Fibroblast of upper back skin (primary cell): ENCODE results near the gene P3R3URF.

Experiments used
- DNase-seq: peaks from one replicate; pipeline ENCODE4 v3.0.0-alpha.2; 2013

The P3R3URF gene

DNA sequence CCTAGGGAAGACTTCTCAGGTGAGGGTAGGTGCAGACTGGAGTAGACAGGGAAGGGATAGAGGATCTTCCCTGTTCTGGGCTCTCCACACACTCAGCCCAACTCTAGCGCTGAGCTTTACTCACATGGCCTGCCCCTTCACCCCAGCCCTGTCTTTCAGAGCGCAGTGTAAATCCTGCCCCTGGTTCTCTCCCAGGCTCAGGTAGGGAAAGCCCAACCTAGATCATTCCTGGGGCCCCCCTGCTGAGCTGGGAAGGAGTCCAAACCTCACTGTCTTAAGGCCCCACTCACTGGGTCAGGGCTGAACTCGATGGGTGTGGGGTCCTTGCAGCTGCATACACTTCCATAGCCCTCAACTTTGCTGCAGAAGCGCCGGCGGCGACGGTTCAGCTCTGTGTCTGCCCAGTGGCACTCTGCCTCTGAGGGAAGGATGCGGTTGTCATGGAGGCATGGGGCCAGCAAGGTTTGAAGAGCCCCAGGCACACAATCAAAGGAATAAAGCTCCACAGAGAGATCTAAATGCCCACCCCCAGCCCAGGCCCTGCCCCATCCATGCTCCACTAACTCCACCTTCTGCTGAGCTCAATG is 17.8 kb upstream of the P3R3URF start:
- no peak for DNase-seq

GRCh38 chr1:46193285-46193684 is 17.0 kb upstream of the P3R3URF start:
- no peak for DNase-seq

DNA sequence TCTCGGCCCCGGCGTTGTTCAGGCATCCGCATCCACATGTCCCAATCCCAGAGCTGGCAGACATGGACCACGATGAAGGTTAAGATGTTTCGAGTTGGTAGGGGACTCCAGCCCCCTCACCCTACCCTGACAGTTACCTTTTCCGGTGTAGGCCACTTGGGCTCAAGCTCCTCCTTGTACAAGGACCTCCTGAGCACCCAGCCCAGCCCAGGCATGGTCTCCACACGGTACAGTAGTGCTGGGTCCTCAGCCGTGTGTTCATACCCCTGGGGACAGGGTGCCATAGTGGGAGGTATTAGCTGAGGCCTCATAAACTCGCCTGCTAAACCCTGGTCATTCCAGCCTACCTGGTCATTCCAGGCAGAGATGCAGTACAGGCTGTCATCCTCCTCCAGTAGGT is 15.9 kb upstream of the P3R3URF start:
- no peak for DNase-seq

GRCh38 chr1:46191033-46191701 is 14.9 kb upstream of the P3R3URF start:
- DNase-seq: no peak

GRCh38 chr1:46190539-46190938 is 14.3 kb upstream of the P3R3URF start:
- DNase-seq: no peak

DNA sequence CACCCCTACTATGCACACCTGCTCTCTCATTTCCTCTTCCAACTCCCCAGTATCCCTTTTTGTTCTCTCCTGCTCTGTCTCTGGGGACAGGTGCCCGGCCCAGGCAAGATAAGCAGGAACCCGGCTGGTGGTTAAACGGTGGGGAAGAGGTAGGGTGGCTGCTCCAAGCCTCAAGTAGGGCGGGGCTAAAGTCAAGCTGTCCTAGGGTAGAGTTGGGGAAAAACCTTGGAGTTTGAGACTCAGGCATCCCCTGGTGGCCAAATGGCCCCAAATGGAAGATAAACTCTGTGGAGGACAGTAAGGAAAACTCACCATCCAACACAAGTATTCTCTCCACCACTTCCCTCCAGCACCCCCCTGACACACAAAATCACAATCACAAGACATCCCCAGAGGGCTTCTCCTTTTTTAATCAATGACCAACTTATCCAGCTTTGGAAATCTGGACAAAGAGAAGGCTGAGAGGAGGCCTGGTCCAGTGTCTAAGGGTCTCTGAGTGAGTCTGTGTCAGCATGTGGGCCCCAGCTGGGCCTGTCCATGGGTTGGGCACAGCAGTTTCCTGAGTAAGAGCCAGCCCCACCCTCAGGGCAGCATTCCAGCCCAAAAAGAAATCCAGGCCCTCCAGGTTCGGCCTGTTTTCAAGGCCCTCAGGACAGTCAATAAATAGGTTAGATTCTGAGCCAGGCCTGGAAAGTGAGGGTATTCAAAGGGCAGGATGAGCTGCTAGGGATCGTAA is 12.2 kb upstream of the P3R3URF start:
- no peak for DNase-seq

- DNase-seq: no peak
Observed at GRCh38 chr1:46187106-46187869, 11.0 kb upstream of the P3R3URF start.

- no peak for DNase-seq
Observed at GRCh38 chr1:46186076-46186475, 9.8 kb upstream of the P3R3URF start.

- no peak for DNase-seq
Observed at GRCh38 chr1:46184920-46185658, 8.8 kb upstream of the P3R3URF start.

- DNase-seq: no peak
Observed at GRCh38 chr1:46183926-46184557, 7.8 kb upstream of the P3R3URF start.

DNA sequence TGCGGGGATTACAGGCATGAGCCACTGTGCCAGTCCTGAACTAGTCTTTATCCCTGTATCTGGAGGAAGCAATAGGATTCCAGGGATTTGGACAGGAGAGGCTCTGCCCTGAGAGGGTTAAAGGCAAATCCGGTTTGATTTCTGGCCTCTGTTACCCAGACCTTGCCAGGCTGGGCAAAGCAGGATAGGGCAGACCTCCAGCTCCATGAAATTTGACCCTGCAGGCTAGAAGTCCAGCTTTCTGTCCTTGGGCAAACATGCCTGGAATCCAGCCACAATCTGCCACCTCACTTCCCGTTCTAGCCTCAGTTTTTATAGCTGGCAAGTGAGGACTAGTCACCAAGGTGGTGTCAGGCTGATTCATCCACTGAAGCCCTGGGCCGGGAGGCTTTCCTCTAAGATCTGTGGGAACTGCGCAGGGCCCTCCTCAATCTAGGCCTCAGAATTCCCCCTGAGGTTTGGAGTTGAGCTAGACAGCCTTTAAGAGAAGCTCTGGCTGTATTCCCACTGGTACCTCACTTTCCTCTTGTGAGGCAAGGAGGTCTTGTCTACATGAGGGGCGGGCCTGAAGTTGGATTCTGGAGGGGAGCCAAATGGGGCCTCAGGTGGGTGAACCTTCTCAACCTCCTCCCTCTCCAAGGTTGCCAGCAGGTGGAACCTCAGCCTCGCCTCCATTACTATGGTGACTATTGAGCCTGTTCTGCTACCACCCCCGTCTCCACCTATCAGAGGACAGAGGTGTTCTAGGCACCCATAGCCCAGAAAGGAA is 7.0 kb upstream of the P3R3URF start:
- peak; percentile 79 for DNase-seq

DNA sequence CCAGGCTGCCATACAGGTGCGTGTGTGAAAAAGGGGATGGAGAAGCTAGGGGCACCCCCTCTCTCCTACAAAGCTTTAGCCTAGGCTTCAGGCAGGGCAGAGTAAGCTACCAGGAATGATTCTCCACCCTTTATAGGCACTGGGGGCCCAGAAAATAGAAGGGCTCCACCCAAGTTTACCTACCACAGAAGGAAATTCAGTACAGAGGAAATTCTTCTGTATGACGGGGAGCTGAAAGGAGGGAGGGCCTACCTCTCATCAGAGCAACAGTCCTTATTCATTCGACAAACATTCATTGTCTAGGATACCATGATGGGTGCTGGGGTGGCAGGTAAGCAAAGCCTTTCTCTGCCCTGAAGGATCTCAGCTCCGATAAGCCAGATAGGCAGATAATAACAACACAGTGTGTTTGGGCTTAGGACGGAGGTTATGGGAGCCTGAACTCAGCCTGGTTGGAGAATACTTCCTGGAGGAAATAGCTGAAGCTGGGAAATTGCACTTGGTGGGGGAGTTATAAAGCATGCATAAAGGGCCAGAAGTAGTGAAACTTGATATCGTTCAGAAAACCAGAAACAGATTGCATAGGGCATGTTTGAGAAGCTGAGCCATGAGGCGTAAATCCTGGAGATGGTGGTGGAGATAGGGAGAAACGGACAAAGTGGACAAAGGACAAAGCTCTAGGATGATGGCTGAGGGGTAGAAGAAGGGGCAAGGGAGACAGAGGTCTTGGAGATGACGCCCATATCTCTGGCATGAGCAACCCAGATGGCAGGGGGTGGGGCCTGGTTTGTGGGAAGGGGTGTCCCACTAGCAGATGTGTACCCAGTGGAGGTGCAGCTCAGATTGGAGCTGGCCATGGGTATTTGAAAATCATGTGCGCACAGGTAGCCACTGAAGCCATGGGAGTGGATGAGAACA is 5.3 kb upstream of the P3R3URF start:
- DNase-seq: peak; percentile 63

GRCh38 chr1:46180082-46180616 is 3.9 kb upstream of the P3R3URF start:
- no peak for DNase-seq

DNA sequence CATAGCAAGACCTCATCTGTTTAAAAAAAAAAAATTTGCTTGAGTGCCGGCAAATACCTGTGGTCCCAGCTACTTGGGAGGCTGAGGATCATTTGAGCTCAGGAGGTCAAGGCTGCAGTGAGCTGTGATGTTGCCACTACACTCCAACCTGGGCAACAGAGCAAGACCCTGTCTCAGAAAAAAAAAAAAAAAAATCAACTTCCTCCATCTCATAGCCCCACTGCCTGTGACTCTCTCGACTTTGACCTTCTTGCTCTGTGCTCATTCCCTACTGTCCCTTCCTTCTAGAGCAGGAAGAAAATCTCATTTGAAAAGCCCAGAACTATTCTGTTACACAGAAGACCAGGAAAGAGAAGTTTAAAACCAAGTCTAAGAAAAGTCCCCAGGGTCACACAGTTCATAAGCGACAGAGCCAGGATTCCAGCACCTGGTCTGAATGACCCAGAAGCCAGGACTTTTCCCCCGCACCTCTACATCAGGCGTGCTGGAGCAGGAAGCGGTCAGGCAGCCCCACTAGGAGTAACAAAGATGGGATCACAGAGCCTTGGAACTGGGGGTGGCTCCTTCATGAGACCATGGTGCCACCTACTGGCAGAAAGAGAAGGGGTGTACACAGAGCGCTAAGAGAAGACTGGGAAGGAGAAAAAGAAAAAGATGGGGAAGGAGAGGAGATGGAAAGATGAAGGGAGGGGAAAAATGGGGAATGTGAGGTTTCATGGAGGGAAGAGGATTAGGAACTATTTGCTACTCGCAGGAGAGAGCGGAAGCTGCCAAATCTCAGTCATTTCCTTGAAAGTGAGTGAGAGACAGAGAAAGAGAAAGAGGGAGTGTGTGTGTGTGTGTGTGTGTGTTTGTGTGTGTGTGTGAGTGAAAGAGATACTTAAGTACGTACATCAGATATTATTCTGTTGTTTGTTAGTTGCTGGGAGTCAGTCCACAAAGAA is 3.1 kb upstream of the P3R3URF start:
- peak; percentile 86 for DNase-seq

DNA sequence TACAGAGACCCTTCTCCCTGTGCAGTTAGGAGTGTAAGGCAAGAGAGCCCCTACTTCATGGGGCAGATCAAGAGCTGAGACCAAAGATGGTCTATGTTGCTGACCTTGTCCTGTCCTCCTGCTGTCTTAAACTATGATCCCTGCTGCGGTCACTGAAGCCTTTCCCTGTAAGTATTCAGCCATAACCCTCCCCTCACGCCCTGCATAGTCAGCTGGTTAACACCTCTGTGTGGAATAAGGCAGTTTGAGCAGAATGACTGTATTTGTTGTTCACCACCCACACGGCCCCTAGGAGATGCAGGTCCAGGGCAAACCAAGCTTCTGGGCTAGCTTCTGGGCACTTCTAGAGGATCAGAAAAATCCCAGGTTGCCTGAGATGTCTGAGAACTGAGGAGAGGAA is 1.0 kb downstream of the P3R3URF start:
- no peak for DNase-seq

GRCh38 chr1:46174448-46175231 is 1.6 kb downstream of the P3R3URF start, which contains the start of gene TSPAN1:
TSS of gene TSPAN1 (plus strand) at chr1:46175087. CDS start at chr1:46181108, 6,021 bp downstream.
- peak; percentile 38 for DNase-seq

DNA sequence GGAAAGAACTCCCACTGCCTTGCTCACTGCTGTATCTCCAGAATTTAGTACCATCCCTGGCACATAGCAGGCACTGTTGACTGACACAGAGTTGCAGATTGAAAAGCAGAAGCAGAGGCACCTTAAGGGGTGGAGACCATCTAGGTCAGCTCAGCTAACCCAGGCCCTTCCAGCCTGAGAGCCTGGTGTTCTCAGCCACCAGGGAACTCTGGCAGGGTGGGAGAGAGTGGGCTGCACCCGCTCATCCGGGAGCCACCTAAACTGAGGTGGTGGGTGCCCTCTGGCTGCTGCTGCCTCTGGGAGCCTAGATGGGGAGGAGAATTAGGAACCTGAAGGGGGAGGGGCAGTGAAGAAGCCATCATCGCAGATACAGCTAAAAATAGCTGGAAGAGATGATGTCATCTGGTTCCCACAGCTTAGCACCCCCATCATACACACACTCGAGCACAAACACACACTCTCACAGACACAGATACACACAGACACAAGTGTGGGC is 2.9 kb downstream of the P3R3URF start:
- DNase-seq: peak; percentile 37

DNA sequence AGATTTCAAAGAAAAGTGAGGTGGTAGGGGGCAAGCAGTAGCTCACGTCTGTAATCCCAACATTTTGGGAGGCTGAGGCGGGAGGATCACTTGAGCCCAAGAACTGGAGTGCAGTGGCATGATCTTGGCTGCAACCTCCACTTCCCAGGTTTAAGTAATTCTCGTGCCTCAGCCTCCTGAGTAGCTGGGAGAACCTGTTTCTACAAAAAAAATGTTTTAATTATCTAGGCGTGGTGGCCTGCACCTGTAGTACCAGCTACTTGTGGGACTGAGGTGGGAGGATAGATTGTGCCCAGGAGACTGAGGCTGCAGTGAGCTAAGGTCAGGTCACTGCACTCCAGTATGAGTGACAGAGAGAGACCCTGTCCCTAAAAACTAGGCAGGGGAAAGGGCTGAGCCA is 4.0 kb downstream of the P3R3URF start:
- DNase-seq: no peak
